Measurements from ENCODE around the gene TMEM150C. TPM values are rescaled to one million over a fixed set of nuclear protein-coding genes. Genes with fewer than 3 reads are reported as not detected.

The TMEM150C gene
- total RNA-seq, 1 donor from 2014 or later, result 13.6 TPM

DNA sequence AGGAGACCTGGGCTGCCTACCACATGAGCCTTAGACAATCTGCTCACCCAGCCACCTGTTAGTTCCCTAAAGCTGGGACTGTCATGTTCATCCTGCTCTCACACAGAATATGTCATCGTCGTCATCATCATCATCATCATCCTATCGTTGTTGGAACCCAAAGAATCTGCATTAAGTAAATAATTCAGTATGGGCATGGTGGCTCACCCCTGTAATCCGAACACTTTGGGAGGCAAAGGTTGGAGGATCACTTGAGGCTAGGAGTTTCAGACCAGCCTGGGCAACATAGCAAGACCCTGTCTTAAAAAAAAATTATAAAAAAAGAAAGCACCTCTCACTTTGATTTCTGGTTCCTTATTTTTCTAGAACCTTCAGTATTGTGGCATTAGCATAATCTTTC is 125.0 kb downstream of the TMEM150C start:
- Histone ChIP-seq H3K27me3 (ENCODE audit: low read depth) (no peaks in the 10 kb centered on the region), H3K36me3 (no peaks in the 10 kb centered on the region), H3K4me1 (peaks cover 7% of the 10 kb centered on the region), H3K9me3 (replicated peaks) (no peaks in the 10 kb centered on the region), H3K4me3 (no peak overlapping the region), H3K27ac (replicated peaks) (no peak overlapping the region)
- no peak for DNase-seq
- TF ChIP-seq, protein P1, sequence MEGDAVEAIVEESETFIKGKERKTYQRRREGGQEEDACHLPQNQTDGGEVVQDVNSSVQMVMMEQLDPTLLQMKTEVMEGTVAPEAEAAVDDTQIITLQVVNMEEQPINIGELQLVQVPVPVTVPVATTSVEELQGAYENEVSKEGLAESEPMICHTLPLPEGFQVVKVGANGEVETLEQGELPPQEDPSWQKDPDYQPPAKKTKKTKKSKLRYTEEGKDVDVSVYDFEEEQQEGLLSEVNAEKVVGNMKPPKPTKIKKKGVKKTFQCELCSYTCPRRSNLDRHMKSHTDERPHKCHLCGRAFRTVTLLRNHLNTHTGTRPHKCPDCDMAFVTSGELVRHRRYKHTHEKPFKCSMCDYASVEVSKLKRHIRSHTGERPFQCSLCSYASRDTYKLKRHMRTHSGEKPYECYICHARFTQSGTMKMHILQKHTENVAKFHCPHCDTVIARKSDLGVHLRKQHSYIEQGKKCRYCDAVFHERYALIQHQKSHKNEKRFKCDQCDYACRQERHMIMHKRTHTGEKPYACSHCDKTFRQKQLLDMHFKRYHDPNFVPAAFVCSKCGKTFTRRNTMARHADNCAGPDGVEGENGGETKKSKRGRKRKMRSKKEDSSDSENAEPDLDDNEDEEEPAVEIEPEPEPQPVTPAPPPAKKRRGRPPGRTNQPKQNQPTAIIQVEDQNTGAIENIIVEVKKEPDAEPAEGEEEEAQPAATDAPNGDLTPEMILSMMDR (IDR thresholded peaks at IDR 0.05; ENCODE audit: borderline replicate concordance), result no peak
- intact Hi-C loops (cut with micrococcal nuclease), result no loop called here

DNA sequence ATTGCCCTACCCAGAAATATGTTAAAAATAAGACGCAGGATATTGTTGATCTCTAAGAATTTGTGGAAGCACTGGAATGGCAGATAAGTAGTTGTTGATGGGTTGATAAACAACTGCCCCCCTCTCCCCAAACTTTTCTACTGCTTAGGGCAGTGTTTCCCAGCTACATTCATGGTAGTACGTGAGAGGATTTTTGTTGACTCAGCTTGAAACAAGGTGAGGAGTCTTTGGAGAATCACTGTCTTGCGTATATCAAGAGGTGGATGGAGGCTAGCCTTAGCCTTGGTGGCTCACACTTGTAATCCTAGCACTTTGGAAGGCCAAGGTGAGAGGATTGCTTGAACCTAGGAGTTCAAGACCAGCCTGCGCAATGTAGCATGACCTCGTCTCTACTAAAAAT is 125.7 kb downstream of the TMEM150C start:
- TF ChIP-seq, protein P1 (IDR thresholded peaks at IDR 0.05; ENCODE audit: borderline replicate concordance), result no peak
- intact Hi-C loops (cut with micrococcal nuclease), result no loop called here

DNA sequence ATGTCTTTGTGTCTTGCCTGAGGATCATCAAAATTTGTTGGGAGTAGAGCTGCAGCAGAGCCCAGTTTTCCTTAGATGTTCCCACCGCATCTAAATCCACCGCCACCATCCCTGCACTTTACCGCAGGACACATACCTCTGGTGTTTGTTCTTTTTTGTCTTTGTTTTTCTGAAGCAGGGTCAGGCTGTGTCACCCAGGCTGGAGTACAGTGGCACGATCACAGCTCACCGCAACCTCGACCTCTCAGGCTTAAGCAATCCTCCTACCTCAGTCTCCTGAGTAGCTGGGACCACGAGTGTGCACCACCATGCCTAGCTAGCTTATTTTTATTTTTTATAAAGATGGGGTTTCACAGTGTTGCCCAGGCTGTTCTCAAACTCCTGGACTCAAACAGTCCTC is 126.8 kb downstream of the TMEM150C start:
- Histone ChIP-seq H3K4me3 (no peak overlapping the region), H3K27me3 (ENCODE audit: low read depth) (no peaks in the 10 kb centered on the region), H3K27ac (replicated peaks) (no peak overlapping the region), H3K36me3 (no peaks in the 10 kb centered on the region), H3K9me3 (replicated peaks) (no peaks in the 10 kb centered on the region), H3K4me1 (peaks cover 23% of the 10 kb centered on the region)
- no peak for DNase-seq
- TF ChIP-seq, protein P1 (IDR thresholded peaks at IDR 0.05; ENCODE audit: borderline replicate concordance), result no peak
- intact Hi-C loops (cut with micrococcal nuclease), result no loop called here

More for the DNA sequence above, 125.7 kb downstream of the TMEM150C start:
- Histone ChIP-seq H3K4me1 (peaks cover 13% of the 10 kb centered on the region), H3K9me3 (replicated peaks) (no peaks in the 10 kb centered on the region), H3K36me3 (no peaks in the 10 kb centered on the region), H3K27ac (replicated peaks) (no peak overlapping the region), H3K4me3 (no peak overlapping the region), H3K27me3 (ENCODE audit: low read depth) (no peaks in the 10 kb centered on the region)
- DNase-seq, result no peak

DNA sequence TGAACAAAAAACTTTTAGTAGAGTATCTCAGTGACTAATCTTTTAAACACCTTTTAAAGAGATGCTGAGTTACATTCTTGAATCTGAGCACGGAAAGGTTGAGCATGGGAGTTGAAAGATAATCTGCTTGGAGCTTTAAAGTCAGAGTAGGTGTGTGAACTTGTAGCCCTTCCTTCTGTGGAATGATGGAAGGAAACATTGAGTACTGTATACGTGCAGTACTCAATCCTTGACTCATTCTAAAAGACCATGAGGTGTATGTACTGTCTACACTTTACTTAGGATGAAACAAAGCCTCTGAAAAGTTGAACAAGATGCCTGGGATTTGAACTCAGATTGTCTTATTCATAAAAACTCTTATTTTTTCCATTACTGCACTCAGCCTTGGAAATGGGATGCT is 128.0 kb downstream of the TMEM150C start:
- Histone ChIP-seq H3K4me1 (peaks cover 32% of the 10 kb centered on the region), H3K27ac (replicated peaks) (no peak overlapping the region), H3K36me3 (no peaks in the 10 kb centered on the region), H3K9me3 (replicated peaks) (no peaks in the 10 kb centered on the region), H3K27me3 (ENCODE audit: low read depth) (no peaks in the 10 kb centered on the region), H3K4me3 (no peak overlapping the region)
- DNase-seq, result no peak
- TF ChIP-seq, protein P1 (IDR thresholded peaks at IDR 0.05; ENCODE audit: borderline replicate concordance), result no peak
- intact Hi-C loops (cut with micrococcal nuclease), result no loop called here

Other genes with a start within 250 kb of the TMEM150C start
- 93.0 TPM for gene HNRNPD, start 188.0 kb downstream of the TMEM150C start, total RNA-seq
- gene HNRNPDL, start 131.5 kb downstream of the TMEM150C start, total RNA-seq, result 93.5 TPM
- gene ENOPH1, start 131.4 kb downstream of the TMEM150C start, total RNA-seq, result 16.2 TPM
- gene SCD5, start 236.8 kb upstream of the TMEM150C start, total RNA-seq, result 4.5 TPM

Measured in left ventricle myocardium inferior (tissue), 1 donor.